IMR-90 (cell line): Measurements from ENCODE around the gene SREBF2. TPM values are rescaled to one million over a fixed set of nuclear protein-coding genes. Genes with fewer than 3 reads are reported as not detected.

Experiments used
- ATAC-seq: fragments of 200-7000 bp; cut with Tn5 transposase; 2 replicates; pipeline ENCODE4 v1.9.1; 2020; ENCODE audit warnings: low read depth, mild to moderate bottlenecking, moderate library complexity
- BruUV-seq: library from RNA; stranded (reverse); fragments of 400-500 nt; replicated peaks from 2 replicates; lab custom pipeline; 2021; lab: Mats Ljungman, UMichigan
- CTCF ChIA-PET: fragments of 300-600 bp; formaldehyde crosslinking; extraction: SDS; loops from one replicate; lab custom pipeline; 2021; ENCODE audit warnings: antibody characterized with exemption; lab: Yijun Ruan, JAX
- POLR2A ChIA-PET: fragments of 300-600 bp; sonication (Branson Sonifier 250); formaldehyde crosslinking; loops from one replicate; lab custom pipeline; 2022; ENCODE audit warnings: antibody characterized with exemption; ENCODE audit not compliant: unreplicated experiment; lab: Charles Lee
- DNase-seq: peaks from one replicate; pipeline ENCODE4 v3.0.0; 2013
- H2AFZ ChIP-seq: replicated peaks from 2 replicates; pipeline ENCODE3; 2013; ENCODE audit warnings: low read length, mild to moderate bottlenecking; ENCODE audit not compliant: poor library complexity
- H2AK5ac ChIP-seq: 2 replicates; pipeline ENCODE4 v1.6.1; 2013; ENCODE audit warnings: low read depth, low read length, inconsistent platforms
- H2AK9ac ChIP-seq: replicated peaks from 2 replicates; pipeline ENCODE3; 2013; ENCODE audit warnings: mild to moderate bottlenecking, low read depth, low read length, moderate library complexity; ENCODE audit not compliant: poor library complexity
- H2BK120ac ChIP-seq: 2 replicates; pipeline ENCODE4 v1.6.1; 2013; ENCODE audit warnings: low read depth, low read length, inconsistent platforms
- H2BK15ac ChIP-seq: 3 replicates; pipeline ENCODE4 v1.6.1; 2013; ENCODE audit warnings: low read depth, low read length, inconsistent platforms
- H2BK20ac ChIP-seq: 2 replicates; pipeline ENCODE4 v1.6.1; 2013; ENCODE audit warnings: low read depth, mild to moderate bottlenecking, inconsistent platforms, low read length, moderate library complexity
- H2BK5ac ChIP-seq: 2 replicates; pipeline ENCODE4 v1.6.1; 2013; ENCODE audit warnings: mild to moderate bottlenecking, low read depth, low read length, inconsistent platforms; ENCODE audit not compliant: poor library complexity, severe bottlenecking
- H3K14ac ChIP-seq: replicated peaks from 2 replicates; pipeline ENCODE4 v1.6.1; 2013; ENCODE audit warnings: low read depth, low read length, inconsistent platforms
- H3K18ac ChIP-seq: 2 replicates; pipeline ENCODE4 v1.6.1; 2013; ENCODE audit warnings: low read depth, low read length, control low read depth
- H3K23ac ChIP-seq: 2 replicates; pipeline ENCODE4 v1.6.1; 2013; ENCODE audit warnings: low read depth, low read length, inconsistent platforms
- H3K27ac ChIP-seq: 2 replicates; pipeline ENCODE4 v1.5.1; 2013; ENCODE audit warnings: mild to moderate bottlenecking, control low read depth, low read length; ENCODE audit not compliant: insufficient read depth
- H3K27me3 ChIP-seq: 2 replicates; pipeline ENCODE4 v1.6.1; 2013; ENCODE audit warnings: low read length; ENCODE audit not compliant: control insufficient read depth, insufficient read depth
- H3K36me3 ChIP-seq: 2 replicates; pipeline ENCODE4 v1.6.1; 2013; ENCODE audit warnings: low read length, mixed read lengths; ENCODE audit not compliant: control insufficient read depth, insufficient read depth
- H3K4ac ChIP-seq: 2 replicates; pipeline ENCODE4 v1.6.1; 2013; ENCODE audit warnings: low read depth, low read length, inconsistent platforms
- H3K4me1 ChIP-seq: 2 replicates; pipeline ENCODE4 v1.6.1; 2013; ENCODE audit warnings: low read length, mixed read lengths; ENCODE audit not compliant: control insufficient read depth, insufficient read depth
- H3K4me2 ChIP-seq: 2 replicates; pipeline ENCODE4 v1.6.1; 2013; ENCODE audit warnings: low read depth, mild to moderate bottlenecking, control low read depth, low read length, moderate library complexity
- H3K4me3 ChIP-seq: 2 replicates; pipeline ENCODE4 v1.5.1; 2013; ENCODE audit warnings: low read depth, mild to moderate bottlenecking, control low read depth, low read length, moderate library complexity; ENCODE audit not compliant: insufficient read depth
- H3K56ac ChIP-seq: 2 replicates; pipeline ENCODE4 v1.6.1; 2013; ENCODE audit warnings: low read length, inconsistent platforms; ENCODE audit not compliant: insufficient read depth; ENCODE audit errors: extremely low read depth
- H3K79me1 ChIP-seq, 2 experiments: 2 replicates each; pipeline ENCODE4 v1.6.1; 2013; ENCODE audit warnings: low read length in 2 of 2, inconsistent platforms in 1 of 2, low read depth in 1 of 2
- H3K9ac ChIP-seq: 2 replicates; pipeline ENCODE4 v1.6.1; 2013; ENCODE audit warnings: low read depth, low read length, control low read depth
- H3K9me1 ChIP-seq: 2 replicates; pipeline ENCODE4 v1.6.1; 2013; ENCODE audit warnings: low read length, inconsistent platforms; ENCODE audit not compliant: insufficient read depth
- H3K9me3 ChIP-seq: 2 replicates; pipeline ENCODE4 v1.6.1; 2013; ENCODE audit warnings: low read length; ENCODE audit not compliant: control insufficient read depth, insufficient read depth
- H4K20me1 ChIP-seq: 2 replicates; pipeline ENCODE4 v1.6.1; 2013; ENCODE audit warnings: low read length, inconsistent platforms; ENCODE audit not compliant: insufficient read depth
- H4K5ac ChIP-seq: 2 replicates; pipeline ENCODE4 v1.6.1; 2013; ENCODE audit warnings: mild to moderate bottlenecking, low read depth, low read length, control low read depth
- H4K8ac ChIP-seq, 2 experiments: 2 replicates each; pipeline ENCODE4 v1.6.1; 2013; ENCODE audit warnings: low read depth in 2 of 2, low read length in 2 of 2, control low read depth in 1 of 2, inconsistent platforms in 1 of 2
- H4K91ac ChIP-seq: 2 replicates; pipeline ENCODE4 v1.6.1; 2013; ENCODE audit warnings: low read depth, low read length, inconsistent platforms; ENCODE audit not compliant: insufficient read depth
- MAZ ChIP-seq: IDR thresholded peaks from 2 replicates; pipeline ENCODE4 v1.6.1; 2012; ENCODE audit warnings: low read depth, mild to moderate bottlenecking, low read length, improper control_type of control experiment, moderate library complexity, borderline replicate concordance
- RAD21 ChIP-seq: IDR thresholded peaks from 2 replicates; pipeline ENCODE4 v1.6.1; 2012; ENCODE audit warnings: low read length, improper control_type of control experiment
- RFX5 ChIP-seq: IDR thresholded peaks from 2 replicates; pipeline ENCODE4 v1.8.0; 2012; ENCODE audit warnings: low read depth, mild to moderate bottlenecking, low read length, moderate library complexity
- WGBS, 2 experiments: methylation state at CpG; one replicate each; pipeline versions ENCODE4 v1.1.5 to v1.1.7; 2013; ENCODE audit warnings: missing lambda C conversion rate in 2 of 2; ENCODE audit not compliant: insufficient read length in 1 of 2; ENCODE audit errors: extremely low coverage in 2 of 2; 5-methylcytosine and 5-hydroxymethylcytosine counted together
- dilution Hi-C: fragments of 300-500 bp; cut with HindIII; formaldehyde crosslinking; loops from one replicate; pipeline ENCODE4 v1.14.3; 2018; ENCODE audit warnings: low sequenced_read_pairs; ENCODE audit not compliant: unreplicated experiment
- in situ Hi-C: fragments of 300-500 bp; cut with MboI; formaldehyde crosslinking; loops from 3 replicates; pipeline ENCODE4 v1.14.3; 2019; ENCODE audit warnings: low sequenced_read_pairs, inconsistent platforms, mixed read lengths
- intact Hi-C: fragments of 100-400 bp; cut with micrococcal nuclease; formaldehyde crosslinking; loops from 2 replicates; pipeline ENCODE4 v1.10.0; 2022
- polyA plus RNA-seq, 3 experiments: library from polyadenylated mRNA; depleted of rRNA; stranded (reverse); fragments of >200 nt; gene quantifications; 2 replicates each; pipeline ENCODE4 v1.2.3, GENCODE V29; 2012; ENCODE audit warnings: low replicate concordance in 1 of 3
- total RNA-seq: library from RNA; depleted of rRNA; stranded (reverse); fragments of >200 nt; gene quantifications from 2 replicates; pipeline ENCODE4 v1.2.3, GENCODE V29; 2012
- TF ChIP-seq, protein P1 (sequence below): fragments of 150-350 bp; IDR thresholded peaks from 2 replicates; pipeline ENCODE4 v1.6.1; 2016; ENCODE audit warnings: low read depth, mild to moderate bottlenecking, low read length, moderate library complexity, borderline replicate concordance
- TF ChIP-seq, protein P2 (sequence below): fragments of 150-350 bp; IDR thresholded peaks from 2 replicates; pipeline ENCODE4 v1.6.1; 2017; ENCODE audit warnings: mild to moderate bottlenecking, antibody characterized with exemption, low read length, low read depth
- TF ChIP-seq, protein P3 (sequence below): conservative IDR thresholded peaks from 2 replicates; pipeline ENCODE4 v1.5.1; 2012; ENCODE audit warnings: mild to moderate bottlenecking, low read depth, low read length, improper control_type of control experiment

Gene SREBF2
- total and polyA plus RNA-seq, 2 of the 4 experiments (the other 2 are of a cell fraction), result 8.1 to 47.4 TPM

DNA sequence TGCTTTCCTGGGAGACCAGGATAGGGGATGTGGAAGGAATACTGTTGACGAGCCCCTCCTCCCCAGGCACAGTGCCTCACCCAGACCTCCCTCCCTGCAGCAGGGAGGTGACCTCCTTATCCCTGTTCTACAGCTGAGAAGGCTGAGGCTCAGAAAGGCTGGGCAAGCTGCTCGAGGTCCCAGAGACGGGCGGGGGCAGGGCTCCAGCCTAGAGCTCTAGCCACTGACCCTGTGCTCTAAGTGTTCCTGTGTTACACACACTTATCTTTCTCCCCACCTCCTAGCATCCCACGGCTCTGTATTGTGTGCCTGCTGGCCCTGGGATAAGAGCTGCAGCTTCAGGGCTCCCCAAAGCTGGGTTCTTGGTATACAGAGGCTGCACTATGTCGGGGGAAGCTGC is 24.5 kb upstream of the SREBF2 start:
- Histone ChIP-seq H2AK5ac (no peak overlapping the region), H2BK20ac (no peak overlapping the region), H2BK15ac (no peak overlapping the region), H2BK5ac (no peak overlapping the region), H3K9me1 (peaks cover 6% of the 10 kb centered on the region), H3K4ac (no peak overlapping the region), H3K4me1 (no peaks in the 10 kb centered on the region), H2AFZ (no peak overlapping the region), H3K9ac (no peak overlapping the region), H3K23ac (no peak overlapping the region), H3K4me3 (no peak overlapping the region), H2BK120ac (no peak overlapping the region), H3K27ac (no peak overlapping the region), H3K4me2 (no peak overlapping the region), H4K5ac (no peak overlapping the region), H2AK9ac (no peak overlapping the region), H3K56ac (no peak overlapping the region), H4K20me1 (no peaks in the 10 kb centered on the region), H3K18ac (no peak overlapping the region), H3K14ac (no peak overlapping the region), H3K9me3 (no peaks in the 10 kb centered on the region), H3K36me3 (peaks cover 3% of the 10 kb centered on the region; the same call in 1 of the 2 replicates), H3K79me1 (peaks cover 2 to 12% of the 10 kb centered on the region in 2 experiments; a peak in 2 of 4 replicates), H4K8ac (no peak overlapping the region), H4K91ac (no peak overlapping the region), H3K27me3 (no peaks in the 10 kb centered on the region)
- BruUV-seq, result no TSS peak
- dilution Hi-C loops, result no loop called here
- ATAC-seq, result no peak
- DNase-seq, result no peak
- 100% methylated on average over 1 of the region's 6 CpGs; no CpG with 5 or more reads in 1 of the 2 experiments for WGBS, 2 experiments
- intact Hi-C loops, result no loop called here
- ChIA-PET POLR2A (no interaction called here), CTCF (interaction anchor here (0.7 kb wide), 1 partner anchor 25 kb away, joined by 3 read pairs; the partner anchor contains the start of gene SREBF2)
- in situ Hi-C loops, result no loop called here
- TF ChIP-seq, protein P1, sequence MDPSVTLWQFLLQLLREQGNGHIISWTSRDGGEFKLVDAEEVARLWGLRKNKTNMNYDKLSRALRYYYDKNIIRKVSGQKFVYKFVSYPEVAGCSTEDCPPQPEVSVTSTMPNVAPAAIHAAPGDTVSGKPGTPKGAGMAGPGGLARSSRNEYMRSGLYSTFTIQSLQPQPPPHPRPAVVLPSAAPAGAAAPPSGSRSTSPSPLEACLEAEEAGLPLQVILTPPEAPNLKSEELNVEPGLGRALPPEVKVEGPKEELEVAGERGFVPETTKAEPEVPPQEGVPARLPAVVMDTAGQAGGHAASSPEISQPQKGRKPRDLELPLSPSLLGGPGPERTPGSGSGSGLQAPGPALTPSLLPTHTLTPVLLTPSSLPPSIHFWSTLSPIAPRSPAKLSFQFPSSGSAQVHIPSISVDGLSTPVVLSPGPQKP, result no peak
- TF ChIP-seq RFX5 (no peak), RAD21 (no peak), MAZ (no peak)
- TF ChIP-seq, protein P2, sequence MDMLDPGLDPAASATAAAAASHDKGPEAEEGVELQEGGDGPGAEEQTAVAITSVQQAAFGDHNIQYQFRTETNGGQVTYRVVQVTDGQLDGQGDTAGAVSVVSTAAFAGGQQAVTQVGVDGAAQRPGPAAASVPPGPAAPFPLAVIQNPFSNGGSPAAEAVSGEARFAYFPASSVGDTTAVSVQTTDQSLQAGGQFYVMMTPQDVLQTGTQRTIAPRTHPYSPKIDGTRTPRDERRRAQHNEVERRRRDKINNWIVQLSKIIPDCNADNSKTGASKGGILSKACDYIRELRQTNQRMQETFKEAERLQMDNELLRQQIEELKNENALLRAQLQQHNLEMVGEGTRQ, result no peak
- TF ChIP-seq, protein P3, sequence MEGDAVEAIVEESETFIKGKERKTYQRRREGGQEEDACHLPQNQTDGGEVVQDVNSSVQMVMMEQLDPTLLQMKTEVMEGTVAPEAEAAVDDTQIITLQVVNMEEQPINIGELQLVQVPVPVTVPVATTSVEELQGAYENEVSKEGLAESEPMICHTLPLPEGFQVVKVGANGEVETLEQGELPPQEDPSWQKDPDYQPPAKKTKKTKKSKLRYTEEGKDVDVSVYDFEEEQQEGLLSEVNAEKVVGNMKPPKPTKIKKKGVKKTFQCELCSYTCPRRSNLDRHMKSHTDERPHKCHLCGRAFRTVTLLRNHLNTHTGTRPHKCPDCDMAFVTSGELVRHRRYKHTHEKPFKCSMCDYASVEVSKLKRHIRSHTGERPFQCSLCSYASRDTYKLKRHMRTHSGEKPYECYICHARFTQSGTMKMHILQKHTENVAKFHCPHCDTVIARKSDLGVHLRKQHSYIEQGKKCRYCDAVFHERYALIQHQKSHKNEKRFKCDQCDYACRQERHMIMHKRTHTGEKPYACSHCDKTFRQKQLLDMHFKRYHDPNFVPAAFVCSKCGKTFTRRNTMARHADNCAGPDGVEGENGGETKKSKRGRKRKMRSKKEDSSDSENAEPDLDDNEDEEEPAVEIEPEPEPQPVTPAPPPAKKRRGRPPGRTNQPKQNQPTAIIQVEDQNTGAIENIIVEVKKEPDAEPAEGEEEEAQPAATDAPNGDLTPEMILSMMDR, result no peak
